Measurements from ENCODE around the gene PITRM1.

Gene PITRM1

DNA sequence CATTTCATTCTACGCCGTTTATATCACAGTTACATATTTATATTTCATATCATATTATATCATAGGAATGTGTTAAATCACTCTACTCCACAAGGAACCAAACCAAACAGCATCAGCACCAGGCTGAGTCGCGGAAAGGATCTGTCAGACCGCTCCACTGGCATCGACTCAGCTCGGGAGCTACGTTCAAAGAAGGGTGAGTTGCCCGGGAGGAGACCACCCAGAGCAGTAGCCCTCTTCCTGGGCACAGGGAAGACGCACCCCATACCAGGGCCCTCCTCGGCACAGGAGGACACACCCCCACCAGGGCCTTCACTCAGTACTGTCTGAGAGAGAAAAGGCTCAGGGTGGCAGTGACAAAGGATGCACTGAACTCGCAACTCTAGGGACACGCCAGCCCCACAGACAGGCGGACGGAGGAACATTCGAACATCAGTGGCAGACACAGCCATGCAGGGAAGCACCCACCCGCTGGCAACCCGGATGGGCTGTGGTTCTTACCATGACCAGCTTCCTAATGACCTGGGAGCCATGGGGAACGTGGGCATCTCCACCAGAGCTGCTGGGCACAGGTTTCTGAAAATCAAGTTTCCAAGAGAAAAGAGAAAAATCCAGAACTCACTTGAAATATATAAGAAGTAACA lies 28.7 kb downstream of the PITRM1 start:
- H3K4me3 ChIP-seq (ENCODE audit: low read length), result no peak overlapping the region
- no peak for TF ChIP-seq ZNF274 (IDR thresholded peaks at IDR 0.05; ENCODE audit: low read depth, low read length)

DNA sequence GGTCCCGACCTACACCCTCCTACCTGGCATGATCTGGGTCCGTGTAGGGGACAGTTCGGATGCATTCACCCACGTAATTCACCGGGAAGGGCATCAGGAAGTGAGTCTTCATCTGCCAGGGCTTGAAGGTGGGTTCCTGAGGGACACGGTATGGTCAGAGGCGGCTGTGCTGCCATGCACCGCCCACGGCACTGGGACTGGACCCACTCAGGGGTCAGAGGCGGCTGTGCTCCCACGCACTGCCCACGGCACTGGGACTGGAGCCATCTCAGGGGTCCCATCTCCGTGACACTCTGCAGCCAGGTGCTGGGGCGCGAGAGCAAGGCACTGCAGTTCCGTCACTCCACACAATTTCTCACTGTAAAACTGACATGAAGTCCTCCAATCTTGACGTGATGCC lies 29.2 kb downstream of the PITRM1 start:
- no peak for TF ChIP-seq ZNF274 (IDR thresholded peaks at IDR 0.05; ENCODE audit: low read depth, low read length)
- H3K4me3 ChIP-seq (ENCODE audit: low read length), result no peak overlapping the region

DNA sequence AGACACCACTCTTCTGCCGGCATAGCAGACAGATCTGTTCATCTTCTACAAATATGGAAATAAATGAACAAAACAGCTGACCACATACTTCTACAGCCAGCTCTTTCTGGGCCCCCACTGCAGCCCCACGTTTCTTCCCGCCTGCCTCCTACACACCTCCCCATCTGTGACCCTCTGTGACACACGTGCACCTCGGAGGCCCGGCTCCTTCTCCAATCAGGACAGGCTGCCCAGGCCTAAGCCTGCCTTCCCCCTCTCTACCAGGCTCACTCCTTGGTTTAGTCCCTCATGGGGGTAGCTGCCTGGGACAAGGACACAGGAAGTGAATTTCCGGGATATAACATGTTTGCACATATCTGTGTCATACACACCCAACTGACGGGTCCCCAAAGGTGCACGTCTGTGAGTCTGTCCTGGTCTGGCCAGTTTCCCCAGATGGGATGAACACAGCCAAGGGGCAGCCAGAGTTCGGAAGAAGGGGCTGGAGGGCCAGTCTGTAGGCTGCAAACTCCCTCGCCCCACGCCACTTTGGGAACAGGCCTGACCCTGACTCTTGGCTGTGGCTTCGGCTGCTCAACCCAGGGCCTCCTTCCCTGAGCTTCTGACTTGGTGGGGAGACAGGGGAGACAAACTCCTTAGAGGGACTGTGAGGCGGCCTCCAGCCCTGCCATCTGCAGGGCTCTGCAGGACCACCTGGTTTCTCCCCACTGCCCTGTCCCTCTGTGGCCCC lies 30.3 kb downstream of the PITRM1 start:
- TF ChIP-seq ZNF274 (IDR thresholded peaks at IDR 0.05; ENCODE audit: low read depth, low read length), result no peak
- no peak overlapping the region for H3K4me3 ChIP-seq (ENCODE audit: low read length)

DNA sequence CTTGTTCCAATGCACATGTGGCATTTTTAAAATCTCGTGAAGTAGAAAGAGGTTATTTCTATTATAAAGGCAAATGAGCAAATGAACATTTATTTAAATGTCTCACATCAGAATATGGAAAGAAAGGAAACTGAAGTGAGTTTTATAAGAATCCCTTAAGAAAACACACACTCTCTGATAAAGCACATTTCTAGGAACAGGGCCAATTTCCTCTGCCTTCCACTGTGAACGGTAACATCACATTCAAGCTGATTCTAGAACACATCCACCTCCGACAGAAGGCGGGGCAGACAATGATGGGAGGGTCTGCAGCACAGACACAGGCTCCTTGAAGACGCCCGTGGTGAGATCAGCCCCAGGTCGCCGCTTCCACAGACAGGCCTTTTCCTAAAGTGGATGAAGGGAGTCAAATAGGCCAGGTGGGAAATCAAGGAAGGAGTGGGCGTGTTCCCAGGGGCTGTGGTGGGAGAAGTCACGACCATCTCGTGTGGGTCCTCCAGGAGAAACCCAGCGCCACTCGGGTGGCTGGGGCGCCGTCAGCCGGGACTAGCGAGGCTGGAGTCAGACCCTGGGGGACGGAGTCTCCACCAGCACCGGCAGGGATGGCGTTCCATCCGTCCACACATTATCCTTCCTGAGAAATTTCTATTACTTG lies 31.1 kb downstream of the PITRM1 start:
- no peak for TF ChIP-seq ZNF274 (IDR thresholded peaks at IDR 0.05; ENCODE audit: low read depth, low read length)
- no peak overlapping the region for H3K4me3 ChIP-seq (ENCODE audit: low read length)

DNA sequence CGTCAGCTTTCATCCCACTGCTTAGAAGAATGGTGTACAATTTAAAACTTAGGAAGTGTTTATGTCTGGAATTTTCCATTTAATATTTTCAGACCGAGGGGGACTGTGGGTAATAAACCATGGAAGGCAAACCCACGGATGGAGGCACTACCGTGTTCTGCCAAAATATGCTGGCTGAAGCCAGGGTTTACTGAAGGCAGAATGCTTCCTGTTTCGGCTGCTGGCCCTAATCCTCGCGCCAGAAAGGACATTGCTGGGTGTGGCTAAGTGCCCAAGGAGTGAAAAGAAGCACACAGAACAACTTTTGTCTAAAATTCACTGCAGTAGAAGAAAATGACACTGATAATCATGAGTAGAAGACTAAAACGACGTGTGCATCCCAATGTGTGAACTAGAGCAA lies 32.3 kb downstream of the PITRM1 start:
- no peak for TF ChIP-seq ZNF274 (IDR thresholded peaks at IDR 0.05; ENCODE audit: low read depth, low read length)
- no peak overlapping the region for H3K4me3 ChIP-seq (ENCODE audit: low read length)

DNA sequence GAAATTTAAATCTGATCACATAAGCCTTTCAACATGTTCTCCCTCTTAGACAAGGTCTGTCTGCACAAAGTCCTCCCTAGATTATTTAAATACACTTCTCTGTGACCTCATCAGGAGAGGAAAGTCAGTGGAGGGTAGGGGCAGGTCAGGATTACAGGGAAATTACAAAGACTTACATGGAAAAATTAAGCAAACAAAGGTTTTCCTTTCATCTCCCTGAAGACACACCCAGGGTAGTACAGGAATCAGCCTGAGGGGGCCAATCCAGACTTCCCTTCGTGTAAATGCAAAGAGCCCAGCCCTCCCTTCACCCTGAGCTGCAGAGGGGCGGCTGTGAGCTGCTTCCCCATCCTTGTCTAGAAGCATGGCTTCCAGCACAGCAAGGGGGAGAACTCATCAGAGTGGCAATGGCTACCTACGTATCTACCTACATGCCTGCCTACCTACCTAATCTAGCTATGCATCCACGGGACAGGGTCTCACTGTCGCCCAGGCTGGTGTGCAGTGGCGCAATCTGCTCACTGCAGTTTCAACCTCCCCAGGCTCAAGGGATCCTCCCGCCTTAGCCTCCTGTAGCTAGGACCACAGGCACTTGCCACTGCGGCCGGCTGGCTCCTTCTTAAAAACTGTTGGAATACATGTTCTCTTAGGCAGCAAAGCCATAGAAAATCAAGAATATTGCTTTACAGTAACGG lies 33.2 kb downstream of the PITRM1 start:
- H3K4me3 ChIP-seq (ENCODE audit: low read length), result no peak overlapping the region
- TF ChIP-seq ZNF274 (IDR thresholded peaks at IDR 0.05; ENCODE audit: low read depth, low read length), result no peak

DNA sequence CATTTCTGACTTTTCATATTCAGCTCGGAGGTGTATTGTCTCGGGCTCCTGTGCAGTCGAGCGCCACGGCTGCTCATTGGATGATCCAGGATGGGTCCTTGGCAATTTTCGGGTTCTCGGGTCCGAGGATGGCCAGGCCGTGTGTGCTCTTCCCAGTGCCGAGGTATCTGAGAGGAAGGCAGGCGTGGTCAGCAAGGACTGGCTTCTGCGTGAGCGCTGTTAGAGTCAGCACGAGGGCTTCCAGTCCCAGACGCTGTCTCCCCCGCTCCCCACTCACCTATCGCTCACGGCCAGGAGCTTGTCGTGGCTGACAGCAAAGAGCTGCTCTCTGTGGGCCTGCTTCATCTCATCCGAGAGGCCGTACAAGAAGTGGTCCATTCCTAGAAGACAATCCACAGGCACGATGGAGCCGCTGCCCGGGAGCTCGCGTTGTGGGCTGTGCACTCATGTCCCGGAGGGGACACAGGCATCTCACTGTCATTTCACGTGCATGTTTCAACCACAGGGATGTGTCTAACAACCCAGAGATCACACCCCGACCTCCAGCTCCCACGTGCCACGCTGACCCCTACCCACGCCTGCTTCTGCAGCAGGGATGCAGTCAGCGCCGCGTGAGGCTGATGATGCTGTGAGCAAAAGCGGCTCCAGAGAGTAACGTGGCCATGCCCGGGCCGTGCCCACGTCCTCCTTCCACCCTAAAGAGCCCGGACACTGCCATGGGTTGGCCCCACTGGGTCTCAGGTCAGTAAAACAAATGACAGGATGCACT lies 34.4 kb downstream of the PITRM1 start:
- no peak for TF ChIP-seq ZNF274 (IDR thresholded peaks at IDR 0.05; ENCODE audit: low read depth, low read length)

DNA sequence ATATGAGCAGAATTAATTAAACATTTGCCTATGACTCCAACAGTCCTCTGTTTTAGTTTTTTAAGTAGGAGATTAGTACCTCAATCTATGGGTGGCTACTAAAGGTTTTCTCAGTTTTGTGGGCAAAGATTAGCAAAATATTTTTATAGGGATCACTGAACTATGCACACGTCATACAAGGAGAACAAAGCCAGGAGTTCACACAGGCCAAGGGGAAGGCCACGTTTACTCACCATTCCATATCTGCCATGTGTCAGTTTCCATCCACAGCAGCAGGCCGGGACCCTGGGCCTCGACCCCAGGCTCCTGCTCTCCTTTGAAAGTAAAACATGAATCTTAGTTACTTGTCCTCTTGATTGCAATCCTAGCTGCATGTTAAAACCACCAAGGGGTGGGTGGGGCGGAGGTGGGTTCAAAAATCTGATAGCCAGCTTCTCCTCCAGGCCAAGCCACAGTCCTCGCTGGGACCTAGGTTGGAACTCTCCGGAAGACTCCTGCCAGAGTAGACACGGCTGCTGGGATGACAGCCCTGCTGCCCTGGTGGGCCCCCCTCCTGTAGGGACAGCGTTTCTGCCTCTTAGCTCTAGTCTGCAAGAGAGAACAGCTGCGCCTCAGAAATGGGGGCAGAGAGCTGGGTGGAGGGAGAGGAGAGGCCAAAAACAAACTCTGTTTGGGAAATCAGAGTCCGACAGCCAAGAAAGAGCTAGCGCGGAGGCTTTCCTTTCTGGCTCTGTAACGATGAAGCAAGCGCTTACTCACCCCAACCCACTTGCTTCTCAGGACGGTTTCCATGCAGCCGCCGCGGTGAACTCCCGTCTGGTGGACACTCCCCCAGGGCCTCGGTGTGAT lies 35.6 kb downstream of the PITRM1 start:
- TF ChIP-seq ZNF274 (IDR thresholded peaks at IDR 0.05; ENCODE audit: low read depth, low read length), result no peak

More for the DNA sequence above, 34.4 kb downstream of the PITRM1 start:
- H3K4me3 ChIP-seq (ENCODE audit: low read length), result no peak overlapping the region

DNA sequence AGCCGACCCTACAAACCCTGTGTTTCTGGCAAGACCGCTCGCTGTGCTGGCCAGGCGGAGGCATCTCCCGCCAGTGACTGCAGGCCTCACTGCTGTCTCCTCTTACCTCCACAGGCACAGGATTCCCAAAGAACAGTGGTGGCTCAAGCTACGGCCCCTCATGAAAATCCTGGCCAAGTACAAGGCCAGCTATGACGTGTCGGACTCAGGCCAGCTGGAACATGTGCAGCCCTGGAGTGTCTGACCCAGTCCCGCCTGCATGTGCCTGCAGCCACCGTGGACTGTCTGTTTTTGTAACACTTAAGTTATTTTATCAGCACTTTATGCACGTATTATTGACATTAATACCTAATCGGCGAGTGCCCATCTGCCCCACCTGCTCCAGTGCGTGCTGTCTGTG lies 36.2 kb downstream of the PITRM1 start:
- no peak for TF ChIP-seq ZNF274 (IDR thresholded peaks at IDR 0.05; ENCODE audit: low read depth, low read length)
- H3K4me3 ChIP-seq (ENCODE audit: low read length), result no peak overlapping the region

More for the DNA sequence above, 35.6 kb downstream of the PITRM1 start:
- H3K4me3 ChIP-seq (ENCODE audit: low read length), result no peak overlapping the region

DNA sequence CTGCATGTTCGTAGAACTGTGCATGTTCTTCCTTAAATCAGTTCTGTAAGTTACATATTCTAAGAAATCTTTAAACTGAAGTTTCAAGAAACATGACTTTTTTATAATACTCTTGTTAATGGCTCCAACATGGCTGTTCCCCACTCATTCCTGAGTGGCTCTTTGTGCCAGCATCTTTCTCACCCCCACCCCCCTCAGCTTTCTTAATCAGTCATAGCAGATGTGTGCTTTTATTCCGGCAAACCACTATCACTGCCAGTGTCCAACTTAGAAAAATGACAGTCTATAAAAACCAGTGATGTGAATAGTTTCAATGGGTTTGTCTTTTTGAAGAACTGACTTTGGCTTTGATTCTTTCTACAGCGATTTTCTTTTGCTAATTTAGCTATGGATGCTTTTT lies 37.6 kb downstream of the PITRM1 start:
- H3K4me3 ChIP-seq (ENCODE audit: low read length), result no peak overlapping the region
- TF ChIP-seq ZNF274 (IDR thresholded peaks at IDR 0.05; ENCODE audit: low read depth, low read length), result no peak

DNA sequence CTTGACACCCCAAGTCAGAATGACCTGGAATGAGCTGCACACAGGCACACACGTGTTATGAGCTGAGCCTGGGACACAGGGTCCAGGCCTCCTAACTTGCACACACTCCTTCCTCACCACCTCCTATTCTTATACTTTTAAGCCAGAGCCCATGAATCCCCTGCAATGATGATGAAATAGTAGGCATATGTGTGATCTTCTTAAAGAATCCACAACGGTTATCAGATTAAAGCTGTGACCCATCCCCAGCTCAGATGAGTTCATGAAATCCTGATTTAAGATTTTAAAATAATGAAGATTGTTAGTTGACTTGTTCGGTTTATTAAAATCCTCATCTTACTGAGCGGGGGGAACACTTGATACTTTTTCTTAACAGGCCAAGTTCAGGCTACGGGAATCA lies 38.6 kb downstream of the PITRM1 start:
- TF ChIP-seq ZNF274 (IDR thresholded peaks at IDR 0.05; ENCODE audit: low read depth, low read length), result no peak
- H3K4me3 ChIP-seq (ENCODE audit: low read length), result no peak overlapping the region

DNA sequence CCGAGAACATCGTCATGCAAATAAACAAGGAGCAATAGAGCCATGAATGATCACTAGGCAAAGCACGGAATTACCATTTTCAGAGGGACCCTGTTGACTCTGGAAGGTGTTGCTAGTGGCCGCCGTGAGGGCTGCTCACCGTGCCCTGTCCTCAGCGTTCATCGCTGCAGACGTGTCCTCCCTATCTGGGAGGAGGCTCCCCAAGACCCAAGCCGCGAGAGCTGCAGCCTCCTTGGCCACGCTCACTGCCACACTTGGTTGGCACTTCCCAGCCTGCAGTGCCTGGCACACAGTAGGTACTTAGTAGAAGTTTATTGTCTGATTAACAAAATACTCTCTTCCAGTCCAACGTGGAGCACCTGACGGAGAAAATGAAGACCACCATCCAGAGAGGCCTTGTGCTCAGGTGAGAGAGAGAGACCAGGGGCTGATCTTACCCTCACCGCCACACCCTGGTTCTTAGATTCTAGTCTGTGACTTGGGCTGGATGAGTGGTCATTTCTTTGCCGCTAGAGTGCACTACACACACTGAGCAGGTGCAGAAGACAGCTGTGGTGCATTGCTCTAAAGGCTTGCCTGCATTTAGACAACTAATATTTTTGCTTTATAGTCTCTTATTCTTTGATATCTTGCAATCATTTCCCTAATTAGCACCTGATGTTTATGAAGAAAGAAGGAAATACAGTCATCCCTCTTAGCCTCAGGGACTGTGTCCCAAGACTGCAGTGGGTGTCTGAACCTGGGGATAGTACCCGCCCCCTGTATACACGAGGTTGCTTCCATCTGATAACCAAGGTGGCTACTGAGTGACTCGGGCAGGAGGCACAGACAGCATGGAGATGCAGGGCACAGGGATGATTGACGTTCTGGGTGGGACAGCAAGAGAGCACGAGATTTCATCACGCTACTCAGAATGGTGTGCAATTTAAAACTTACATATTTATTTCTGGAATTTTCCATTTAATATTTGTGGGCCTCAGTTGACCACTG lies 40.3 kb downstream of the PITRM1 start:
- H3K4me3 ChIP-seq (ENCODE audit: low read length), result no peak overlapping the region
- TF ChIP-seq ZNF274 (IDR thresholded peaks at IDR 0.05; ENCODE audit: low read depth, low read length), result no peak

All from GM08714 (cell line).